HG03159 (cell line): ENCODE measurements around the gene IL17RD.

ENCODE experiments used
- ATAC-seq: cut with Tn5 transposase; IDR thresholded peaks from one replicate; pipeline ENCODE4 v1.9.1; 2021; ENCODE audit warnings: mild to moderate bottlenecking, moderate library complexity; ENCODE audit not compliant: unreplicated experiment

IL17RD gene

GRCh38 chr3:57164657-57165573, at the start of gene IL17RD:
IL17RD (minus strand) TSS chr3:57165353; CDS start chr3:57165286, 67 bp downstream.
- ATAC-seq, result no peak

GRCh38 chr3:57206423-57206822, 41.3 kb upstream of the IL17RD start:
- no peak for ATAC-seq

- ATAC-seq, result no peak
These were observed 34.7 kb upstream of the IL17RD start, which contains the start of gene HESX1 for GRCh38 chr3:57199895-57200297. HESX1 (minus strand) TSS chr3:57199978; CDS start chr3:57199918, 60 bp downstream.

GRCh38 chr3:57194641-57195040, 29.5 kb upstream of the IL17RD start:
- no peak for ATAC-seq

GRCh38 chr3:57192028-57192427, 26.9 kb upstream of the IL17RD start:
- no peak for ATAC-seq

- ATAC-seq, result no peak
These were observed 19.4 kb upstream of the IL17RD start for GRCh38 chr3:57184526-57184925.

- no peak for ATAC-seq
These were observed 14.6 kb upstream of the IL17RD start for GRCh38 chr3:57179580-57180410.

- ATAC-seq, result no peak
These were observed 10.9 kb upstream of the IL17RD start for GRCh38 chr3:57176045-57176444.

GRCh38 chr3:57173687-57174086, 8.5 kb upstream of the IL17RD start:
- ATAC-seq, result no peak

GRCh38 chr3:57170946-57171345, 5.8 kb upstream of the IL17RD start:
- no peak for ATAC-seq

- ATAC-seq, result peak; percentile 65
These were observed 4.9 kb upstream of the IL17RD start for GRCh38 chr3:57169872-57170623.

- no peak for ATAC-seq
These were observed 4.0 kb upstream of the IL17RD start for GRCh38 chr3:57169108-57169507.

- no peak for ATAC-seq
These were observed 3.0 kb upstream of the IL17RD start for GRCh38 chr3:57168151-57168550.

GRCh38 chr3:57166660-57167059, 1.5 kb upstream of the IL17RD start:
- ATAC-seq, result no peak

- ATAC-seq, result no peak
These were observed 488 bp upstream of the IL17RD start for GRCh38 chr3:57165641-57166040.

- ATAC-seq, result no peak
These were observed 916 bp downstream of the IL17RD start for GRCh38 chr3:57164217-57164656.

- no peak for ATAC-seq
These were observed 1.4 kb downstream of the IL17RD start for GRCh38 chr3:57163751-57164150.

GRCh38 chr3:57161915-57162314, 3.2 kb downstream of the IL17RD start:
- ATAC-seq, result no peak

- ATAC-seq, result no peak
These were observed 4.2 kb downstream of the IL17RD start for GRCh38 chr3:57160765-57161538.
